Mesothelial cell of epicardium (in vitro differentiated cells): ENCODE results near the gene THADA. TPM values are rescaled to one million over a fixed set of nuclear protein-coding genes. Genes with fewer than 3 reads are reported as not detected.

ENCODE experiments used
- DNase-seq, 2 experiments: peaks; one replicate each; pipeline ENCODE4 v3.0.0; 2021; ENCODE audit warnings: low spot score in 2 of 2; ENCODE audit not compliant: unreplicated experiment in 2 of 2
- H3K27ac Mint-ChIP-seq: 2 replicates; pipeline ENCODE4 v1.8.0; 2021; ENCODE audit warnings: mixed read lengths
- H3K27me3 Mint-ChIP-seq: 2 replicates; pipeline ENCODE4 v1.8.0; 2021; ENCODE audit warnings: low read depth, mixed read lengths
- H3K36me3 Mint-ChIP-seq: 2 replicates; pipeline ENCODE4 v1.8.0; 2021; ENCODE audit warnings: mixed read lengths
- H3K4me1 Mint-ChIP-seq: 2 replicates; pipeline ENCODE4 v1.8.0; 2021; ENCODE audit warnings: mixed read lengths
- H3K4me3 Mint-ChIP-seq: 2 replicates; pipeline ENCODE4 v1.8.0; 2021; ENCODE audit warnings: mild to moderate bottlenecking, moderate library complexity, mixed read lengths
- H3K9me3 Mint-ChIP-seq: 2 replicates; pipeline ENCODE4 v1.8.0; 2021; ENCODE audit warnings: mixed read lengths
- CTCF ChIP-seq: fragments of 200-600 bp; sonication (generic); IDR thresholded peaks from one replicate; pipeline ENCODE4 v1.5.0; 2021; ENCODE audit warnings: antibody characterized with exemption; ENCODE audit not compliant: unreplicated experiment
- total RNA-seq: library from RNA; stranded (reverse); gene quantifications from 3 replicates; pipeline ENCODE4 v1.2.1, GENCODE V29; 2021

The THADA gene
- total RNA-seq, 1 donor from 2014 or later = 33.6 TPM

- TF ChIP-seq CTCF = no peak
- peaks cover 64% of the 10 kb centered on the region for H3K4me1 Mint-ChIP-seq
- H3K9me3 Mint-ChIP-seq = no peaks in the 10 kb centered on the region
- H3K4me3 Mint-ChIP-seq = no peak overlapping the region
- no peak for DNase-seq
- H3K27ac Mint-ChIP-seq = peak overlapping the region; percentile 85
- no peaks in the 10 kb centered on the region for H3K27me3 Mint-ChIP-seq
- no peaks in the 10 kb centered on the region for H3K36me3 Mint-ChIP-seq
Measured at GRCh38 chr2:43481927-43482542, 113.8 kb downstream of the THADA start.

- H3K4me1 Mint-ChIP-seq = peaks cover 76% of the 10 kb centered on the region
- H3K27ac Mint-ChIP-seq = no peak overlapping the region
- H3K4me3 Mint-ChIP-seq = no peak overlapping the region
- no peaks in the 10 kb centered on the region for H3K36me3 Mint-ChIP-seq
- H3K27me3 Mint-ChIP-seq = no peaks in the 10 kb centered on the region
- no peaks in the 10 kb centered on the region for H3K9me3 Mint-ChIP-seq
- DNase-seq = no peak
- TF ChIP-seq CTCF = no peak
Measured at GRCh38 chr2:43480874-43481273, 115.0 kb downstream of the THADA start.

- no peak for TF ChIP-seq CTCF
- Mint-ChIP-seq H3K27me3 (no peaks in the 10 kb centered on the region), H3K27ac (peak overlapping the region; percentile 89), H3K4me3 (no peak overlapping the region), H3K36me3 (no peaks in the 10 kb centered on the region), H3K4me1 (peaks cover 77% of the 10 kb centered on the region), H3K9me3 (no peaks in the 10 kb centered on the region)
- DNase-seq = no peak
Measured at GRCh38 chr2:43478412-43479086, 117.3 kb downstream of the THADA start.

GRCh38 chr2:43475922-43476321 lies 119.9 kb downstream of the THADA start:
- Mint-ChIP-seq H3K4me1 (peaks cover 60% of the 10 kb centered on the region), H3K9me3 (no peaks in the 10 kb centered on the region), H3K27me3 (no peaks in the 10 kb centered on the region), H3K27ac (peak overlapping the region; percentile 74), H3K4me3 (no peak overlapping the region), H3K36me3 (peaks cover 7% of the 10 kb centered on the region)
- TF ChIP-seq CTCF = no peak
- DNase-seq = no peak

DNA sequence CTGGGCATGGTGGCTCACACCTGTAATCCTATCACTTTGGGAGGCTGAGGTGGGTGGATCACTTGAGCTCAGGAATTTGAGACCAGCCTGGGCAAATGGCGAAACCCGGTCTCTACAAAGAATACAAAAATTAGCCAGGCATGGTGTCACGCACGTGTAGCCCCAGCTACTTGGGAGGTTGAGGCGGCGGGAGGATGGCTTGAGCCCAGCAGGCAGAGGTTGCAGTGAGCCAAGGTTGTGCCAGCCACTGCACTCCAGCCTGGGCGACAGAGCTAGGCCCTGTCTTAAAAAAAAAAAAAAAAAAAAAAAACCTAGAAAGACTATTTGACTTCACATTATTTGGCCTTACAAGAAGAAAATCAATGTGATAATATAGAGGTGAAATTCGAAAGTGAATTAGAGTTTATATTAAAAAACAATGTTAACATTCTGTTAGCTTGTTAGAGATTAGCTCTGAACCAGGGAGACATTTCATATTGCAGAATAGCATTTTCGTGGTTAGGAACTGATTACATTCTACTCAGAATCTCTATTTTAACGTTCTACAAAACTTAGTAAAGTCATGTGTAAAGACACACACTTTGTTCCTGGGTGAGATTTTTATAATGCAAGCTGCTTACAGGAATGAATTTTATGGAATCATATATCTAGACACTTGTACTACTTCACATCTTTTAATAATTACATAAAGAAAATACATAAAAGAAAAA lies 120.5 kb downstream of the THADA start:
- Mint-ChIP-seq H3K4me1 (peaks cover 60% of the 10 kb centered on the region), H3K27me3 (no peaks in the 10 kb centered on the region), H3K36me3 (peaks cover 11% of the 10 kb centered on the region), H3K9me3 (no peaks in the 10 kb centered on the region), H3K4me3 (no peak overlapping the region), H3K27ac (no peak overlapping the region)
- DNase-seq = no peak
- no peak for TF ChIP-seq CTCF
